Mesenchymal stem cell (in vitro differentiated cells and primary cell): ENCODE measurements around the gene DPF3.

ENCODE experiments used
- DNase-seq: peaks from one replicate; pipeline ENCODE4 v3.0.0-alpha.2; 2013
- H2AFZ ChIP-seq: one replicate; pipeline ENCODE4 v1.6.1; 2013; ENCODE audit warnings: low read depth, mild to moderate bottlenecking, control low read depth, inconsistent platforms, low read length, moderate library complexity
- H2AK5ac ChIP-seq: 2 replicates; pipeline ENCODE4 v1.6.1; 2013; ENCODE audit warnings: low read length, moderate library complexity, mild to moderate bottlenecking, inconsistent platforms; ENCODE audit not compliant: severe bottlenecking
- H2BK120ac ChIP-seq: one replicate; pipeline ENCODE4 v1.6.1; 2013; ENCODE audit warnings: low read depth, mild to moderate bottlenecking, inconsistent platforms, low read length, moderate library complexity
- H2BK12ac ChIP-seq, 2 experiments: one replicate each; pipeline ENCODE4 v1.6.1; 2013; ENCODE audit warnings: inconsistent platforms in 2 of 2, low read length in 2 of 2, mild to moderate bottlenecking in 2 of 2, moderate library complexity in 2 of 2, control low read depth in 1 of 2
- H2BK15ac ChIP-seq: one replicate; pipeline ENCODE4 v1.6.1; 2013; ENCODE audit warnings: mild to moderate bottlenecking, low read depth, inconsistent platforms; ENCODE audit not compliant: poor library complexity, severe bottlenecking
- H2BK5ac ChIP-seq: 2 replicates; pipeline ENCODE4 v1.6.1; 2013; ENCODE audit warnings: low read depth, mild to moderate bottlenecking, low read length, control low read depth, inconsistent platforms; ENCODE audit not compliant: poor library complexity, severe bottlenecking
- H3K14ac ChIP-seq, 2 experiments: one replicate each; pipeline ENCODE4 v1.6.1; 2013; ENCODE audit warnings: inconsistent platforms in 2 of 2, low read length in 2 of 2, control low read depth in 1 of 2, mild to moderate bottlenecking in 1 of 2, moderate library complexity in 1 of 2
- H3K18ac ChIP-seq, 2 experiments: one replicate each; pipeline ENCODE4 v1.6.1; 2013; ENCODE audit warnings: inconsistent platforms in 2 of 2, low read length in 2 of 2, control low read depth in 1 of 2, low read depth in 1 of 2, mild to moderate bottlenecking in 1 of 2
- H3K23ac ChIP-seq, 2 experiments: one replicate each; pipeline ENCODE4 v1.6.1; 2013; ENCODE audit warnings: inconsistent platforms in 2 of 2, low read length in 2 of 2, mild to moderate bottlenecking in 2 of 2, moderate library complexity in 2 of 2, control low read depth in 1 of 2
- H3K27ac ChIP-seq: 2 replicates; pipeline ENCODE4 v1.5.1; 2013; ENCODE audit warnings: mild to moderate bottlenecking, moderate library complexity, low read length, control low read depth, inconsistent platforms; ENCODE audit not compliant: poor library complexity, severe bottlenecking
- H3K27me3 ChIP-seq, 2 experiments: 2 replicates each; pipeline versions ENCODE4 v1.6.1 to v1.7.0; 2013; ENCODE audit warnings: low read length in 2 of 2, mild to moderate bottlenecking in 2 of 2, moderate library complexity in 2 of 2, control low read depth in 1 of 2, inconsistent platforms in 1 of 2; ENCODE audit not compliant: control insufficient read depth in 1 of 2, insufficient read depth in 1 of 2
- H3K36me3 ChIP-seq, 2 experiments: 2 replicates each; pipeline versions ENCODE4 v1.6.1 to v1.7.0; 2013; ENCODE audit warnings: low read length in 2 of 2, control low read depth in 1 of 2, inconsistent platforms in 1 of 2, low read depth in 1 of 2, mild to moderate bottlenecking in 1 of 2; ENCODE audit not compliant: insufficient read depth in 2 of 2, control insufficient read depth in 1 of 2
- H3K4ac ChIP-seq, 2 experiments: one replicate each; pipeline ENCODE4 v1.6.1; 2013; ENCODE audit warnings: inconsistent platforms in 2 of 2, low read length in 2 of 2, mild to moderate bottlenecking in 2 of 2, moderate library complexity in 2 of 2, control low read depth in 1 of 2, low read depth in 1 of 2
- H3K4me1 ChIP-seq: 2 replicates; pipeline ENCODE4 v1.6.1; 2013; ENCODE audit warnings: low read depth, low read length, control low read depth; ENCODE audit not compliant: control insufficient read depth, insufficient read depth
- H3K4me2 ChIP-seq: 2 replicates; pipeline ENCODE4 v1.6.1; 2013; ENCODE audit warnings: low read length, mild to moderate bottlenecking, inconsistent platforms; ENCODE audit not compliant: poor library complexity, severe bottlenecking
- H3K4me3 ChIP-seq, 2 experiments: 2 replicates each; pipeline versions ENCODE4 v1.5.1 to v1.7.0; 2013; ENCODE audit warnings: low read length in 2 of 2, mild to moderate bottlenecking in 2 of 2, control low read depth in 1 of 2, low read depth in 1 of 2; ENCODE audit not compliant: insufficient read depth in 1 of 2
- H3K79me1 ChIP-seq: replicated peaks from 2 replicates; pipeline ENCODE4 v1.6.1; 2013; ENCODE audit warnings: mild to moderate bottlenecking, control low read depth, low read length, inconsistent platforms; ENCODE audit not compliant: poor library complexity, severe bottlenecking
- H3K9ac ChIP-seq: 2 replicates; pipeline ENCODE4 v1.7.0; 2013; ENCODE audit warnings: mild to moderate bottlenecking, low read length, moderate library complexity
- H3K9me3 ChIP-seq: 2 replicates; pipeline ENCODE4 v1.7.0; 2013; ENCODE audit warnings: mild to moderate bottlenecking, low read length; ENCODE audit not compliant: control insufficient read depth
- H4K8ac ChIP-seq: one replicate; pipeline ENCODE4 v1.6.1; 2013; ENCODE audit warnings: inconsistent platforms, mild to moderate bottlenecking, low read length, moderate library complexity
- H4K91ac ChIP-seq: one replicate; pipeline ENCODE4 v1.6.1; 2013; ENCODE audit warnings: mild to moderate bottlenecking, low read length, inconsistent platforms
- WGBS: methylation state at CpG from one replicate; pipeline ENCODE4 v1.1.7; 2013; ENCODE audit warnings: mixed read lengths; 5-methylcytosine and 5-hydroxymethylcytosine counted together

DPF3 gene

GRCh38 chr14:72755766-72756165 lies 138.1 kb downstream of the DPF3 start:
- H2AK5ac ChIP-seq = no peak overlapping the region
- no peak overlapping the region for H3K23ac ChIP-seq
- peaks cover 29% of the 10 kb centered on the region for H3K9me3 ChIP-seq
- H3K4me3 ChIP-seq = no peak overlapping the region
- H3K4me1 ChIP-seq = peaks cover 5% of the 10 kb centered on the region
- peak overlapping the region; percentile 18 for H4K91ac ChIP-seq
- H2BK12ac ChIP-seq = no peak overlapping the region
- H2AFZ ChIP-seq = no peak overlapping the region
- H3K79me1 ChIP-seq = peaks cover 45% of the 10 kb centered on the region
- no peak for DNase-seq
- WGBS = 52% methylated on average over 3 of the region's 3 CpGs
- no peak overlapping the region for H4K8ac ChIP-seq
- no peak overlapping the region for H2BK120ac ChIP-seq
- no peak overlapping the region for H3K9ac ChIP-seq
- peaks cover 0 to 24% of the 10 kb centered on the region in 2 experiments for H3K36me3 ChIP-seq
- no peak overlapping the region for H2BK5ac ChIP-seq
- H3K4me2 ChIP-seq = no peak overlapping the region
- H3K4ac ChIP-seq = no peak overlapping the region
- H3K27ac ChIP-seq = no peak overlapping the region
- H2BK15ac ChIP-seq = no peak overlapping the region
- no peaks in the 10 kb centered on the region for H3K27me3 ChIP-seq
- no peak overlapping the region for H3K18ac ChIP-seq
- H3K14ac ChIP-seq = no peak overlapping the region

GRCh38 chr14:72754949-72755348 lies 139.0 kb downstream of the DPF3 start:
- no peak overlapping the region for H2BK12ac ChIP-seq
- no peak overlapping the region for H2BK120ac ChIP-seq
- no peak for DNase-seq

GRCh38 chr14:72753879-72754400 lies 140.0 kb downstream of the DPF3 start:
- Histone ChIP-seq H3K9me3 (peaks cover 11% of the 10 kb centered on the region), H3K9ac (no peak overlapping the region), H3K4ac (no peak overlapping the region), H3K4me2 (no peak overlapping the region), H2BK5ac (no peak overlapping the region), H4K8ac (no peak overlapping the region), H3K18ac (peak overlapping the region in 1 of 2 experiments; percentile 52), H3K4me1 (peaks cover 5% of the 10 kb centered on the region), H3K79me1 (peaks cover 48% of the 10 kb centered on the region), H3K4me3 (no peak overlapping the region), H2BK12ac (no peak overlapping the region), H3K27me3 (no peaks in the 10 kb centered on the region), H2BK120ac (no peak overlapping the region), H2BK15ac (no peak overlapping the region), H4K91ac (no peak overlapping the region), H2AFZ (no peak overlapping the region), H3K36me3 (peaks cover 0 to 30% of the 10 kb centered on the region in 2 experiments), H3K27ac (no peak overlapping the region), H2AK5ac (no peak overlapping the region), H3K23ac (no peak overlapping the region), H3K14ac (no peak overlapping the region)
- 92% methylated on average over 5 of the region's 6 CpGs for WGBS
- no peak for DNase-seq

More at GRCh38 chr14:72754949-72755348, 139.0 kb downstream of the DPF3 start:
- 98% methylated on average over 4 of the region's 4 CpGs for WGBS
- H3K79me1 ChIP-seq = peaks cover 46% of the 10 kb centered on the region
- H3K4ac ChIP-seq = no peak overlapping the region
- H2AK5ac ChIP-seq = no peak overlapping the region
- H3K18ac ChIP-seq = no peak overlapping the region
- H3K4me3 ChIP-seq = no peak overlapping the region
- H3K27me3 ChIP-seq = no peaks in the 10 kb centered on the region
- H3K23ac ChIP-seq = no peak overlapping the region
- no peak overlapping the region for H4K8ac ChIP-seq
- peaks cover 21% of the 10 kb centered on the region for H3K9me3 ChIP-seq
- H2BK5ac ChIP-seq = no peak overlapping the region
- no peak overlapping the region for H2BK15ac ChIP-seq
- H2AFZ ChIP-seq = no peak overlapping the region
- H3K4me1 ChIP-seq = peaks cover 5% of the 10 kb centered on the region
- H3K9ac ChIP-seq = no peak overlapping the region
- H3K36me3 ChIP-seq = peaks cover 0 to 24% of the 10 kb centered on the region in 2 experiments
- H3K4me2 ChIP-seq = no peak overlapping the region
- H3K27ac ChIP-seq = no peak overlapping the region
- no peak overlapping the region for H3K14ac ChIP-seq
- no peak overlapping the region for H4K91ac ChIP-seq

- no peak for DNase-seq
- Histone ChIP-seq H3K4ac (no peak overlapping the region), H3K18ac (peak overlapping the region in 1 of 2 experiments; percentile 52), H3K27me3 (no peaks in the 10 kb centered on the region), H3K36me3 (peaks cover 0 to 37% of the 10 kb centered on the region in 2 experiments), H3K79me1 (peaks cover 47% of the 10 kb centered on the region), H3K23ac (no peak overlapping the region), H2BK15ac (no peak overlapping the region), H2BK5ac (no peak overlapping the region), H3K9ac (no peak overlapping the region), H4K8ac (no peak overlapping the region), H2BK12ac (no peak overlapping the region), H3K27ac (no peak overlapping the region), H3K4me3 (no peak overlapping the region), H2AK5ac (no peak overlapping the region), H3K4me1 (peaks cover 5% of the 10 kb centered on the region), H4K91ac (no peak overlapping the region), H3K4me2 (no peak overlapping the region), H2AFZ (no peak overlapping the region), H3K9me3 (peaks cover 4% of the 10 kb centered on the region), H2BK120ac (no peak overlapping the region), H3K14ac (no peak overlapping the region)
- 92% methylated on average over 8 of the region's 8 CpGs for WGBS
Observed at GRCh38 chr14:72753044-72753710, 140.7 kb downstream of the DPF3 start.
